ENCODE results near the gene GMDS.

DNA sequence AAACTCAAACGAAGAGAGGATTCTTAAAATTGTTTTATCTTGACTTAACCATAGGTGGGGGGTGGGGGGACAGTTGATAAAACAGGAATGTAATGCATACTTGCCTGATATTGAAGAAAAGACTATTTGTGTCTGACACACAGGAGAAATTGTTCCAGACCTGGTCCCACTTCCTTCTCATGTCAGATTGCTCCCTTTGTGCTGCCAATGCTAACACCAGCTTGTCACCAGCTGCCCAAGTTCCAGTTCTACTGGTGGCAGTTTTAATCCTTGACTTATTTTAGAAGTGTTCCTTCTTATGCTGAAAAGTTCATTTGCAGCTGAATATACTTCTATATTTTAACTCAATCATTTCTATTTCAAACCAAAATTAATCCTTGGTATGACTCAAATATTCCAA lies 127.3 kb downstream of the GMDS start:
- no peak for TF ChIP-seq POLR2AphosphoS5 (IDR thresholded peaks at IDR 0.05; ENCODE audit: insufficient read depth, low read depth, low read length)
- TF ChIP-seq POLR2A (IDR thresholded peaks at IDR 0.05; ENCODE audit: low read depth, low read length) = no peak
- no peak for TF ChIP-seq MYC (IDR thresholded peaks at IDR 0.05; ENCODE audit: low read depth, low read length)
- TF ChIP-seq CTCF (IDR thresholded peaks at IDR 0.05; ENCODE audit: extremely low read depth in 1 of 2, insufficient read depth in 1 of 2, low read depth in 1 of 2, low read length in 2 of 2) = no peak
- no peak for TF ChIP-seq MAX (IDR thresholded peaks at IDR 0.05; ENCODE audit: insufficient read depth, insufficient read length)
- TF ChIP-seq EZH2 (IDR thresholded peaks at IDR 0.05; ENCODE audit: borderline replicate concordance, low read depth, low read length, severe bottlenecking) = no peak
- no peak for TF ChIP-seq GATA2 (IDR thresholded peaks at IDR 0.05; ENCODE audit: insufficient read depth, insufficient read length, low read depth, low read length)
- no peak for TF ChIP-seq JUN (IDR thresholded peaks at IDR 0.05; ENCODE audit: borderline replicate concordance, insufficient read depth, insufficient read length, low read depth)

Data from endothelial cell of umbilical vein (primary cell).